NCI-H1105 treated with DMSO at 0.1 percent for 48 hours (cell line): ENCODE measurements around the gene ZCCHC8.
"Not testable (repeated sequence)": the region's sequence is repeated elsewhere in the genome, so short reads cannot be mapped to it uniquely, and the experiment has no call there.

Source experiments
- DNase-seq: peaks from one replicate; lab custom pipeline; 2025; lab: John Stamatoyannopoulos, UW

ZCCHC8 gene

DNA sequence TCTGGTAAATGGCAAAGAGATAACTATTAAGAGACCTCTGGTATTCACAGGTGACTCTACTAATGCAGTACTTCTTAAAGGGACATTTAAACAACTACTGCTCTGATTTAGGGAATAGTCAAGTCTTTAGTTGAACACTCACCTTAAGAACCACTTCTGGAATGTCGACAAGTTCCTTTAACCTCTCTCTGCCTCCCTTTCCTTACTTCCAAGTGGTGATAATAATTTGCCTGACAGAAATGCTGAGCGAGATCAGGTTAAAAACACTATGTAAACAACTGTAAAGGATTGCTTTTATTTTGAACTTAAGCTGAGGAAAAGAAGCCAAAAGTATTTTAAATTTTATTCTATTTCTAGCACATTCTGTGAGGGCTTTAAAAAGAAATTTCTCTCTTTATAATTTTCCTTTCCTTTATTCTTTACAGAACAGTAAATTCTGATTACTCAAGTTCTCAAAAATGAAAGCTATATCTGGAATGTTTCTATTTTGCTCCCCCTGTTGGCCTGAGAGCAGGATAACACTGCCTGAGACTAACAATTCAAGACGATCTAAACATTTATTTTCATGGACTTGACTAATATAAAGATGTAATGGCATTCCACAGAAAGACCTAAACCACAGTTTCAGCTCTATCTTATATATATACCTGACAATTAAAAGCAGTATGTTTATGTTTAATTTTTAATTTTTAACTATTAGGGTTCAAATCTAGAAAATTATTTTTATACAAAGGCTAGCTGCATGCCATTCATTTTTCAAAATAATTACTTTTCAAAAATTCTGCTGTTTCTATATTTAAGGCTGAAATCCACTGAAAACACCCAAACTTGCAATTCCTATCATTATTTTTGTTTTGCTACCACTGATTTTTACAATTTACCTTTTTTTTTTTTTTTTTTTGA is 29.2 kb downstream of the ZCCHC8 start:
- DNase-seq = peak; percentile 56

DNA sequence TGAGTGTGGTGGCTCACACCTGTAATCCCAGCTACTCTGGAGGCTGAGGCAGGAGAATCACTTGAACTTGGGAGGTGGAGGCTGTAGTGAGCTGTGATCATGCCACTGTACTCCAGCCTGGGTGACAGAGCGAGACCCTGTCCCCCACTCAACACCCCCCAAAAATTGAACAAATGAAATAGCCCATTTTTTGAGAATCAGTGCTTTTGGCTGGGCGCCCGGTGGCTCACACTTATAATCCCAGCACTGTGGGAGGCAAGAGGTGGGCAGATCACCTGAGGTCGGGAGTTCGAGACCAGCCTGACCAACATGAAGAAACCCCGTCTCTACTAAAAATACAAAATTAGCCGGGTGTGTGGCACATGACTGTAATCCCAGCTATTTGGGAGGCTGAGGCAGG is 30.2 kb downstream of the ZCCHC8 start:
- not testable (repeated sequence) for DNase-seq

- not testable (repeated sequence) for DNase-seq
Observed at GRCh38 chr12:122469856-122470255, 30.9 kb downstream of the ZCCHC8 start.

GRCh38 chr12:122467983-122468382 is 32.7 kb downstream of the ZCCHC8 start:
- no peak for DNase-seq

GRCh38 chr12:122464317-122465042 is 36.3 kb downstream of the ZCCHC8 start:
- not testable (repeated sequence) for DNase-seq

DNA sequence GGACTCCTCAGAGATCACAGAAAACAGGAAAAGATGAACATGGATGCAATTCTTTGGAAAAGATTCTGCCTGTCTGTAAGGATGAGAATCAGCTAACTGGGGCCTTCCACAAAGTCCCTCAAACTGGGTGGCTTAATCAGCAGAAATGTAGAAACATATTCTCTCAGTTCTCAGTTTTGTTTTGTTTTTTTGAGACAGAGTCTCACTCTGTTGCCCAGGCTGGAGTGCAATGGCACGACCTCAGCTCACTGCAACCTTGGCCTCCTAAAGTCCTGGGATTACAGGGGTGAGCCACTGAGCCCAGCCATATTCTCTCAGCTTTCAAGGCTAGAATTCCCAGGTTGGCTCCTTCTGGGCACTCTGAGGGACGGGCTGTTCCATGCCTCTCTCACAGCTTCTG is 40.1 kb downstream of the ZCCHC8 start:
- no peak for DNase-seq

GRCh38 chr12:122460061-122460460 is 40.7 kb downstream of the ZCCHC8 start:
- DNase-seq = no peak

GRCh38 chr12:122459211-122459610 is 41.5 kb downstream of the ZCCHC8 start:
- DNase-seq = no peak

GRCh38 chr12:122458105-122459035 is 42.4 kb downstream of the ZCCHC8 start:
- DNase-seq = no peak

- no peak for DNase-seq
Observed at GRCh38 chr12:122457627-122458026, 43.1 kb downstream of the ZCCHC8 start.

DNA sequence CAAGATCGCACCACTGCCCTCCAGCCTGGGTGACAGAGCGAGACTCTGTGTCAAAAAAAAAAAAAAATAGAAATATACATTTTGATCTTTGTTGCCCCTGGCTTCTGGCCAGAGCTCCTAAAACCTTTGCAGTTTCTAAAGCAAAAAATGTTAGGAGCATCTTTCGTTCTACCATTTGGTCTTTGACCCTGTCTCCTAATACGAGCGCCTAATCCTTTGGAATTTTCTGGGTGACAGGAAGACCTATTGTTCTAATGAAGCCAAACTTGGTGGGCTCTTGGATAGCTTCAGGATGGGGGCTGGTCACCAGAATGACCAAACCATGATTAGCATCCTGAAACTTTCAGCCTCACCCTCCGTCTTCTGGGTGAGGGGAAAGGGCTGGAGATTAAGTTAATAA is 46.0 kb downstream of the ZCCHC8 start:
- DNase-seq = no peak

DNA sequence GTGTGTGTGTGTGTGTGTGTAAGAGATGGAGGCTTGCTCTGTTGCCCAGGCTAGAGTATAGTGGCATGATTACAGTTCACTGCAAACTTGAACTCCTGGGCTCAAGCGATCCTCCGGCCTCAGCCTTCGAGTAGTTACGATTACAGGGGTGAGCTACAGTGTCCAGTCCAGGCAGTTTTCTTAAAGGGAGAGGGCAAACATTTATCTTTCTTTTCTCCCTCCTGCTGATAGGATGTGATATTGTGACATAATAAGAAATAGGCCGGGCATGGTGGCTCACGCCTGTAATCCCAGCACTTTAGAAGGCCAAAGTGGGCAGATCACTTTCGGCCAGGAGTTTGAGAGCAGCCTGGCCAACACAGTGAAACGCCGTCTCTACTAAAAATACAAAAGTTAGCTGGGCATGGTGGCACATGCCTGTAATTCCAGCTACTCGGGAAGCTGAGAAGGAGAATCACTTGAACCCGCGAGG is 46.4 kb downstream of the ZCCHC8 start:
- no peak for DNase-seq

GRCh38 chr12:122452701-122453285 is 47.9 kb downstream of the ZCCHC8 start:
- no peak for DNase-seq

- DNase-seq = no peak
Observed at GRCh38 chr12:122449317-122449716, 51.4 kb downstream of the ZCCHC8 start.

DNA sequence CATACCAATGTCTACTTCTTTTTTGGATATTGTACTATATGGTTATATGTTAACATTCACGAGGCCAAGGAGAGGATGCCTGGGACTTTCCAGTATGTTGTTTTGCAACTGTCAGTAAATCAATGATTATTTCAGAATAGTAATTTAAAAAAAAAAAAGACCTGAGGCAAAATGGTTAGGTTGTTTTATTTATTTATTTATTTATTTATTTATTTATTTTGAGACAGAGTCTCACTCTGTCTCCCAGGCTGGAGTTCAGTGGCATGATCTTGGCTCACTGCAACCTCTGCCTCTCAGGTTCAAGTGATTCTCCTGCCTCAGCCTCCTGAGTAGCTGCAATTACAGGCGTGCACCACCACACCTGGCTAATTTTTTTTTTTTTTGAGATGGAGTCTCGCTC is 52.9 kb downstream of the ZCCHC8 start:
- DNase-seq = not testable (repeated sequence)

DNA sequence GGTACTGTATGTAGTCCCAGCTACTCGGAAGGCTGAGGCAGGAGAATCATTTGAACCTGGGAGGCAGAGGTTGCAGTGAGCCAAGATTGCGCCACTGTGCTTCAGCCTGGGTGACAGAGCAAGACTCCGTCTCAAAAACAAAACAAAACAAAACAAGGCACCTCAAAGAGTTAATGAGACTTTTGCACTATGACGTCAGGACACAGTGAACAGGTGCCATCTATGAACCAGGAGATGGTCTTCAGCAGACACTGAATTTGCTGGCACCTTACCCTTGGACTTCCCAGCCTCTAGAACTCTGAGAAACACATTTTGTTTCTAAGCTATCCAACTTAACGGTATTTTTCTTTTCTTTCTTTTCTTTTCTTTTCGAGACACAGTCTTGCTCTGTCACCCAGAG is 54.3 kb downstream of the ZCCHC8 start:
- DNase-seq = not testable (repeated sequence)

DNA sequence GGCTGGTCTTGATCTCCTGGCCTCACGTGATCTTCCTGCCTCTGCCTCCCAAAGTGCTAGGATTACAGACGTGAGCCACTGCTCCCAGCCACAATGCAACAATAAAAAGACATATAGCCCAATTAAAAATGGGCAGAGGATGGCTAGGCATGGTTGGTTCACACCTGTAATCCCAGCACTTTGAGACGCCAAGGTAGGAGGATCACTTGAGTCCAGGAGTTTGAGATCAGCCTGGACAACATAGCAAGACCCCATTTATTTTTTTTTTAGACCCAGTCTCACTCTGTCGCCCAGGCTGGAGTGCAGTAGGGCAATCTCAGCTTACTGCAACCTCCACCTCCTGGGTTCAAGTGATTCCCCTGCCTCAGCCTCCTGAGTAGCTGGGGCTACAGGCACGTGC is 56.7 kb downstream of the ZCCHC8 start:
- DNase-seq = not testable (repeated sequence)

DNA sequence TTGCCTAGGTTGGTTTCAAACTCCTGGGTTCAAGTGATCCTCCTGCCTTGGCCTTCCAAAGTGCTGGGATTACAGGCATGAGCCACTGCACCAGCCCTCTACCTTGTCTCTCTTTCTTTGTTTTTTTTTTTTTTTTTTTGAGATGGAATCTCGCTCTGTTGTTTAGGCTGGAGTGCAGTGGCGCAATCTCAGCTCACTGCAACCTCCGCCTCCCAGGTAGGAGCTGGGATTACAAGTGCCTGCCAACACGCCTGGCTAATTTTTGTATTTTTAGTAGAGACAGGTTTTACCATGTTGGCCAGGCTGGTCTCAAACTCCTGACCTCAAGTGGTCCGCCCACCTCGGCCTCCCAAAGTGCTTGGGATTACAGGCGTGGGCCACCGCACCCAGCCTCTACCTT is 61.9 kb downstream of the ZCCHC8 start:
- not testable (repeated sequence) for DNase-seq

DNA sequence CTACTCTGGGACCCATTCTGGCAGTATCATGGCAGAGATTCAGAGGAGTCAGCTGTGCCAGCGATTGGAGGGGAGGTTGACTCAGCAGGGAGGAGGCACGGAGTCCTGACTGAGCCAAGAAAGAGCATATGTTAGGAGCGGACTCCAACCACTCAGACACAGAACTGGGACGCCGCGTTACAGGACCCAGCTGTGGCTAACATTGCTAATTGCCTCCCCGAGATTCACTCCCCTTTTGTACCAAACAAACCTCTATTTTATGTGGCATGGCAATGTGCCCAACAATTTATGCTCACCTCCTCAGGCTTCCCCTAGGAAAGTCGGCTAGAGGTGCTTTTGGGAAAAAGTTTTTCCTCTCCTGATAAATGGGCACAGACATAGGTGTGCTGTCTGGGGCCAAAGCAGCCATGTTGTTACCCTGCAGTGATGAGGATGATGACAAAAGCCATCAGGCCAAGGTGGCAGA is 63.0 kb downstream of the ZCCHC8 start:
- DNase-seq = peak; percentile 79

GRCh38 chr12:122435186-122435585 is 65.5 kb downstream of the ZCCHC8 start:
- DNase-seq = no peak

GRCh38 chr12:122429043-122429442 is 71.7 kb downstream of the ZCCHC8 start:
- not testable (repeated sequence) for DNase-seq
